H1 (cell line): ENCODE results near the gene ERC1.

ENCODE experiments used
- CTCF ChIP-seq, 3 experiments: IDR thresholded peaks; 1 replicate in 2 of 3; 2 replicates in 1 of 3; pipeline versions ENCODE4 v1.5.1 to v1.6.1; 2011; ENCODE audit warnings: low read length in 3 of 3, mild to moderate bottlenecking in 3 of 3, inconsistent platforms in 2 of 3, low read depth in 1 of 3, moderate library complexity in 1 of 3; ENCODE audit not compliant: insufficient read depth in 1 of 3; ENCODE audit errors: control extremely low read depth in 1 of 3
- PHF8 ChIP-seq: fragments of 200-600 bp; sonication (generic); conservative IDR thresholded peaks from 2 replicates; pipeline ENCODE4 v1.7.1; 2012; ENCODE audit warnings: low read depth, mild to moderate bottlenecking, inconsistent platforms, low read length, moderate library complexity
- SUZ12 ChIP-seq: fragments of 200-600 bp; sonication (generic); IDR thresholded peaks from 2 replicates; pipeline ENCODE4 v1.6.1; 2012; ENCODE audit warnings: mild to moderate bottlenecking, inconsistent platforms, low read length, moderate library complexity, mixed read lengths
- ZNF274 ChIP-seq: IDR thresholded peaks from 2 replicates; pipeline ENCODE4 v1.7.0; 2012; ENCODE audit warnings: low read length, borderline replicate concordance; ENCODE audit errors: extremely low read depth

- TF ChIP-seq ZNF274 (no peak), CTCF (IDR thresholded peaks at IDR 0.05; ENCODE audit: control extremely low read depth in 1 of 3, insufficient read depth in 1 of 3, low read depth in 1 of 3, low read length in 3 of 3) (no peak), SUZ12 (no peak), PHF8 (no peak)
Observed at GRCh38 chr12:1013618-1014489, 22.8 kb downstream of the ERC1 start.
